Measurements from ENCODE around the gene SPRED3.
"Not testable (repeated sequence)": the region's sequence is repeated elsewhere in the genome, so short reads cannot be mapped to it uniquely, and the experiment has no call there.

DNA sequence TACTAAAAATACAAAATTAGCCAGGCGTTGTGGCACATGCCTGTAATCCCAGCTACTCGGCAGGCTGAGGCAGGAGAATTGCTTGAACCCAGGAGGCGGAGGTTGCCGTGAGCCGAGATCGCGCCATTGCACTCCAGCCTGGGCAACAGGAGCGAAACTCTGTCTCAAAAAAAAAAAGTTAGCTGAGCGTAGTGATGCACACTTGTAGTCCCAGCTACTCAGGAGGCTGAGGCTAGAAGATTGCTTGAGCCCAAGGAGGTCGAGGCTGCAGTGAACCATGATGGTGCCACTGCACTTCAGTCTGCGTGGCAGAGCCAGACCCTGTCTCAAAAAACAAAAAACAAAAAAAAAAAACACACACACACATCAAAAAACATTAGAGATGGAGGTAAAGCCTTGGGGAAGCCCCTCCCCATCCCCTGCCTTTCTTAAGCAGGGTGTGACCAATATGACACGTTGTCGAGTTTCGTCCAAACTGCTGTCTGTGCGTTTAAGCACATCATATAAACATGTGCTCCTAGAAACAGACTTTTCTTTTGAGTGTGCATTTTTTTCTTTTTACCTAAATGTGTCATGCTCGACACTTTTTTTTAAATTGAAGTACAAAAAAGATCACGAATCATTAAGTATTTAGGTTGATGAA is 38.7 kb downstream of the SPRED3 start:
- not testable (repeated sequence) for TF ChIP-seq POLR2A, POLR2AphosphoS5 (IDR thresholded peaks at IDR 0.05)
- TF ChIP-seq, protein P1, sequence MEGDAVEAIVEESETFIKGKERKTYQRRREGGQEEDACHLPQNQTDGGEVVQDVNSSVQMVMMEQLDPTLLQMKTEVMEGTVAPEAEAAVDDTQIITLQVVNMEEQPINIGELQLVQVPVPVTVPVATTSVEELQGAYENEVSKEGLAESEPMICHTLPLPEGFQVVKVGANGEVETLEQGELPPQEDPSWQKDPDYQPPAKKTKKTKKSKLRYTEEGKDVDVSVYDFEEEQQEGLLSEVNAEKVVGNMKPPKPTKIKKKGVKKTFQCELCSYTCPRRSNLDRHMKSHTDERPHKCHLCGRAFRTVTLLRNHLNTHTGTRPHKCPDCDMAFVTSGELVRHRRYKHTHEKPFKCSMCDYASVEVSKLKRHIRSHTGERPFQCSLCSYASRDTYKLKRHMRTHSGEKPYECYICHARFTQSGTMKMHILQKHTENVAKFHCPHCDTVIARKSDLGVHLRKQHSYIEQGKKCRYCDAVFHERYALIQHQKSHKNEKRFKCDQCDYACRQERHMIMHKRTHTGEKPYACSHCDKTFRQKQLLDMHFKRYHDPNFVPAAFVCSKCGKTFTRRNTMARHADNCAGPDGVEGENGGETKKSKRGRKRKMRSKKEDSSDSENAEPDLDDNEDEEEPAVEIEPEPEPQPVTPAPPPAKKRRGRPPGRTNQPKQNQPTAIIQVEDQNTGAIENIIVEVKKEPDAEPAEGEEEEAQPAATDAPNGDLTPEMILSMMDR (IDR thresholded peaks at IDR 0.05), result not testable (repeated sequence)

Data from transverse colon (tissue), 4 donors.